GM21825 (cell line): Measurements from ENCODE around the gene FNBP1.
"Not testable (repeated sequence)": the region's sequence is repeated elsewhere in the genome, so short reads cannot be mapped to it uniquely, and the experiment has no call there.

Experiments used
- ATAC-seq: cut with Tn5 transposase; IDR thresholded peaks from one replicate; pipeline ENCODE4 v1.9.1; 2021; ENCODE audit warnings: mild to moderate bottlenecking, moderate library complexity; ENCODE audit not compliant: unreplicated experiment

The FNBP1 gene

DNA sequence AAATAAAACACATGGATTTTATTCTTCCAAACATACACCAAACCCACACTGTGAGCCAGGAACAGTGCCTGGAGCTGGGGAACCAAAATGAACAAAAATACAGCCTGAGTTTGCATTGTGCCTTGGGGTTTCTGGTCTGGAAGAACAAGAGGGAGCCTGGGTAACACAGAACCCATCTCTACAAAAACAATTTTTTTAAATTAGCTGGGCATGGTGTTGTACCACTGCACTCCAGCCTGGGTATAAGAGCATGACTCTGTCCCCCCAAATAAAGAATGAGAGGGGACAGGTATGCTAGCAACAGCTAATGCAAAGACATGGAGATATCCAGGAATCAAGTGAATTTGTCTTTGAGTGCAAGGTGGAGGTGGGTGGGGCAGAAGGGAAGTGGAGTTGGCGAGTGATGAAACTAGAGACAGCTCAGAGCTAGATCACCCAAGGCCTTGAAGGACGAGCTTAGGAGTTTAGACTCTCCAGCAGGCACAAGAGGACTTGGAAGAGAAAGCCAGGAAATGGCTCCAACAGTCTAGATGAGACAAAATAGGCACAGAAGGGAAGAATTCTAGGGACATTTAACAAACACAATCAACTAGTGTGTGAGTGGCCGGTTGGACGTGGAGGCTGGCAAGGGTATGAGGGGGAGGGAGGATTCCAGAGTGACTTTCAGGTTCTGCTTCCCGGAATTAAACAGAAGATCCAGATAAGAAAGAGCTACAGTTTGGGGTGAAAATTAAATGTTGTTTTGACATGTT, 47.4 kb downstream of the FNBP1 start:
- ATAC-seq = peak; percentile 24

DNA sequence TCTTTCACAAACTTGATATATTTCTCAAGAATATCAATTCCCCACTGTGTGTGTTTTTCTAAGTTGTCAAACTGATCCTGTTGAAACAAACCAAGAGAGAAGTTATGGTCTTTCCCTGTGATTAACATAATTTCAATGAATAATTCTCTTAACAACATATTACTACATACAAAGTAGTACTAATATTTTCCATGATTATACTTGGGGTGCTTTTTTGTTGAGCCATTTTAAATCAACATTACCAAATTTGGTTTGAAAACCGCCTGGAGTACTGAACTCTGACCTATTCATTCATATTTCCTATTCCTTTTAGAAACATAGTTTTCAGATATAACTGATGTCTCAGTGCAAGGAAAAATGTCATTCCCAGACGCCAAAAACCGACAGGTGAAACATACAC, 48.1 kb downstream of the FNBP1 start:
- ATAC-seq = no peak

DNA sequence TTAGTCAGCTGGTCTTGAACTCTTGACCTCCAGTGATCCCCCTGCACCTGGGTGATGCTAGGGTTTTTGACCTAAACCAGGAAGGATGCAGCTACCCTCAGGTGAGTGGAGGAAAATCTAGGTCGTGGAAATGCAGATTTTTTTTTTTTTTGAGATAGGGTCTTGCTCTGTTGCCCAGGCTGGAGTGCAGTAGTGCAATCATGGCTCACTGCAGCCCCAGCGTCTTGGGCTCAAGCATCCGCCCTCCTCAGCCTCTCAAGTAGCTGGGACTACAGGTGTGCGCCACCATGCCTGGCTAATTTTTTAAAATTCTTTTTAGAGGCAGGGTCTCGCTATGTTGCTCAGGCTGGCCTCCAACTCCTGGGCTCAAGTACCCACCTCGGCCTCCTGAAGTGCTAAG, 51.9 kb downstream of the FNBP1 start:
- not testable (repeated sequence) for ATAC-seq

DNA sequence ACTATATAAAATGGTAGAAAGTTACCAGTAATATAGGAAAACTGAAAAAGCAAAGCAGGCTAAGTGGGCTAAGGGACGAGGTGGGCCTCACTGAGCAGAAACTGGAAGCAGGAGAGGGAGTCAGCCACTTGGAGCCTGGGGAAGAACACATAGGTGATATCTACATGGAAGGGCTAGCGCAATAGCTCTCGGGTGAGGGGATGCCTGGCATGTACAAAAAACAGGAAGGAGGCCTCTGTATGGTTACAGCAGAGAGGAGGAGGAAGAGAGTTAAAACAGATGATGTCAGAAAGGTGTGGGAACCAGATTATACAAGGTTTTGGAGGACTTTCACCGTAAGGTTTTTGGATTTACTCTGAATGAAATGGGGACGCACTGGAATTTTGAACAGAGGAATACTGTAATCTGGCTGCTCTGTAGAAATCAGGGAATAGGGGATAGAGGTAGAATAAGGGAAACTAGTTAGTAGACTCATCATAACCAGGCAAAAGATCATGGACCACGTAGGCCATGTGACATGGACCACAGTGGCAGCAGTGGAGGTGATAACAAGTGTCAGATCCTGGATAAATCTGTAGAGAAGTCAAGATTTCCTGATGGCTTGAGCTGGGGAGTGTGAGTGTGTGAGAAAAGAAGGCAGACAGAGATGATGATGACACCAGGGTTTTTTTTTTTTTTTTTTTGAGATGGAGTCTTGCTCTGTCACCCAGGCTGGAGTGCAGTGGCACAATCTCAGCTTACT, 52.5 kb downstream of the FNBP1 start:
- ATAC-seq = no peak

DNA sequence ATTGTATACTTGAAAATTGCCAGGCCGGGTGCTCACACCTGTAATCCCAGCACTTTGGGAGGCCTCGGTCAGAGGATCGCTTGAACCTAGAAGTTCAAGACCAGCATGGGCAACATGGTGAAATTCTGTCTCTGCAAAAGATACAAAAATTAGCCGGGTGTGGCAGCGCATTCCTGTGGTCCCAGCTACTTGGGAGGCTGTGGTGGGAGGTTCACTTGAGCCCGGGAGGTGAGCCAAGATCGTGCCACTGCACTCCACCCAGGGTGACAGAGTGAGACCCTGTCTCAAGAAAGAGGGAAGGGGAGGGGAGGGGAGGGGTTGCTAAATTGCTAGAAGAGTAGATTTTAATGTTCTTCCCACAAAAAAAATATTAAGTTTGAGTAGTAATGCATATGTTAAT, 53.2 kb downstream of the FNBP1 start:
- no peak for ATAC-seq

DNA sequence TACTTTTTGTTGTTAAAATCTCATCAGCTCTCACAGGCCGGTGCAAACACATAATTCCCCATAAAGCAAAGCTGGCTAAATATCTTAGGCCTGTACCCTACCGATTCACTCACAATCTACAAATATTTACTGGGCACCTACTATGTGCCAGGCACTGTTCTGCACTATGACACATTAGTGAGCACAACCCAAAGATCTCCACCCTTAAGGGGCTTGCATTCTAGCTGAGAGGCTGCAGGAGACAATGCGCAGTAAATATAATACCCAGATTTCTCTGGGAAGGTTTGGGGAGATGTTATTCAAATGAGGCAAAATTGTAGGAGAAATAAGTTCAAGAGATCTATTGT, 53.7 kb downstream of the FNBP1 start:
- ATAC-seq = no peak

DNA sequence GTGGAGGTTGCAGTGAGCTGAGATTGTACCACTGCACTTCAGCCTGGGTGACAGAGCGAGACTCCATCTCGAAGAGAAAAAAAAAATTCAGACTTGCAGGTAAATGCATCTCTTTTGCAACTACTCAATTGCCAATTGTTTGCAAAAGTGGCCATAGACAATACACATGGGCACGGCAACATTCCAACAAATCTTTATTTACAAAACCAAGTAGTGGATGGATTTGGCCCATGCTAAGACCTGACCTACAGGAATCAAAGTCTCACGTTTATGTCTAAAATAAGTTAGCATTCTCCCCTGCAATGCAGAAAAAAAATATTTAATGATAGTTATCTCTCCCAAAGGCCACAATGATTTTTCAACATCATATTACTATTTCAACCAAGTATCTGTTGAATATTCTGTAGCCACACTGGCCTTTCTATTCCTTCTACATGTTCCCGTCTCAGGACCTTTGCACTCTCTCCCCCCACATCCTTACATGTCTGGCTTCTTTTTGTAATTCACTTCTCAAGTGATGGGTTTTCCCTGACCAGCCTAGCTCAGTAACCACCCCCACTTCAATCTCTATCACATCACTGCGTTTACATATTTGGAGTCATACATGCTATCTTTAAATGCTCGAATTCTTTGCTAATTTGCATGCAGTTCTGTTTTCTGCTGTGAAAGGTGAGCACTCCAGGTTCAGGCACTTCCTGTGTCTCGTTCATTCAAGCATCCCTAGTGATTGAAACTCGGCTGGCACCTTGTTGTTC, 54.2 kb downstream of the FNBP1 start:
- ATAC-seq = peak; percentile 61

DNA sequence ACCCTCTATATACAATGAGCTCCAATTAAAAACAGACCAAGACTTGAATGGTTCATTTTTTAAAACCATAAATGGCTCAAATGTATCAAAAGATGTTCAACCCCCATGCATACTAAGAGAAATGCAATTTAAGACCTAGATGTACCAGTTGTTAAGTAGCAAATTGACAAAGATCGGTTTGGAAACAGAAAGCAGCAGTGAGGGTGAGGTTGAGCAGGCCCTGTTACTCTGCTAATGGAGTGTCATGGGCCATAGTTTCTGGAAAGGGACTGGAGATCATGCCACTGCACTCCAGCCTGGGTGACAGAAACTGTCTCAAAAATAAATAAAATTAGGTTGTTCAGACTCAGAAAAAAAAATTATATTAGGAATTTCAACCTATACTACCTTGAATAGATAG, 55.0 kb downstream of the FNBP1 start:
- no peak for ATAC-seq

DNA sequence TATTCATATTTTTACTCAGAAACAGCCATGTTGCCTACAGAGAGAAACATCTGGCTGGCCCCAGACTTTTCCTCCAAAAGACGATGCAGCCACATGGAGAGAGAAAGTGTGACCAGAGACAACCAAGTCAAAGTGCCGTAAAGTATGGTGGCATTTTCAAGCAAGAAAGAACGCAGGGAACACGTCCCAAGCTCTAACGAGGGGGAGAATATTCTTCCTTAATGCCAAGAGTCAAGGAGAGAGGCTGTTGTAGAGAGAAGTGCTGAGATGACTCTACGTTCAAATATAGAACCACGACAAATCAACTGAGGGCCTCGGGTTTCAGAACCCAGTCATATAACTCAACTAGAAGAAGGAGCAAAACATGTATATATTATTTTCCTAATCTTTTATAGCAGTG, 55.9 kb downstream of the FNBP1 start:
- ATAC-seq = no peak

DNA sequence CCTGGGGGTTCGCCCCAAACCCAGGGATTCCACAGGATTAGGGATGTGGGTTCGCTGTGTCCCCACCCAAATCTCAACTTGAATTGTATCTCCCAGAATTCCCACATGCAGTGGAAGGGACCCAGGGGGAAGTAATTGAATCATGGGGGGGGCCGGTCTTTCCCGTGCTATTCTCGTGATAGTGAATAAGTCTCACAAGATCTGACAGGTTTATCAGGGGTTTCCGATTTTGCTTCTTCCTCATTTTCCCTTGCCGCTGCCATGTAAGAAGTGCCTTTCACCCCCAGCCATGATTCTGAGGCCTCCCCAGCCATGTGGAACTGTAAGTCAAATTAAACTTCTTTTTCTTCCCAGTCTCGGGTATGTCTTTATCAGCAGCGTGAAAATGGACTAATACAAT, 58.4 kb downstream of the FNBP1 start:
- not testable (repeated sequence) for ATAC-seq

DNA sequence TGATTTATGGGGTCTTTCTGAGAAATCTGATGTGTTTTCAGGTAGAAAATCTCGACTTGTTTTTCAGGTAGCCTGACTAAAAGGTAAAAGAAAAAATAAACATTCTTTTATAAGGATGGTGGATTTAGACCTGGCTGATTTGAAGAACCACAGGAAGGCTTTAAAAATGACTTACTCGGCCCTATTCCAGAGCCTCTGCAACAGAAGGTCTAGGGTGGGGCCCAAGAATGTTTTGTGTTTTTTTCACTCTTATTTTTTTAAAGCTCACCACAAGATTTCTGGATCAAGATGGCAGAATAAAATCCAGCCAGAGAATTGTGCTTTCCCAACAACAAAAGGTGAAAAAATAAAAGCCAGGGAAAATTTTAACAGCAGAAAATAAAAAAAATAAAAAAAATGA, 59.1 kb downstream of the FNBP1 start:
- no peak for ATAC-seq

DNA sequence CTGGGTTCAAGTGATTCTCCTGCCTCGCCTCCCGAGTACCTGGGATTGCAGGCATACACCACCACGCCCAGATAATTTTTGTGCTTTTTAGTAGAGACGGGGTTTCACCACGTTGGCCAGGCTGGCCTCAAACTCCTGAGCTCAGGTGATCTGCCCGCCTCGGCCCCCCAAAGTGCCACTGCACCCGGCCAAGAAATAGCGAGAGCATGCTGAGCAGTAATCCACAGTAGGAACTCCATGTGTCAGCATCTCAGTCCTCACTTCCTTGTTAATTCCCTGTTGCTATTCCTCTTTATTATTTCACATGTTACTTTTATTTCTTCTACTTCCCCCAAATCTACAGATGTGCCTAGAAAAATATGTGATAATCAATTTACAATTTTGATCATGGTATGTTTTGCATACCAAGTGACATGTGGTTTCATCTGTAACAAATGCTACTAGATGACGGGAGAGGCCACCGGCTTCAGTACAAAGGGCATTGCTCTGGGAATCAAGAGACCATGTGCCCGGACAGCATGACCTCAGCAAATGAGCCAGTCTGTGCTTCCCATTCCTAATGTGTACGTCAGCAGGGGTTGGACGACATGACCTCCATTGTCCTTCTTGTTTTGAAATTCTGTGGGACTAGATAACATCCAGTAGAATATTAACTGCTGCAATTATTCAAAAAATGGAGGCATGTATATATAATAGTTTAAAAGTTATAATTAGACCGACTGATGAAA, 61.6 kb downstream of the FNBP1 start:
- no peak for ATAC-seq

DNA sequence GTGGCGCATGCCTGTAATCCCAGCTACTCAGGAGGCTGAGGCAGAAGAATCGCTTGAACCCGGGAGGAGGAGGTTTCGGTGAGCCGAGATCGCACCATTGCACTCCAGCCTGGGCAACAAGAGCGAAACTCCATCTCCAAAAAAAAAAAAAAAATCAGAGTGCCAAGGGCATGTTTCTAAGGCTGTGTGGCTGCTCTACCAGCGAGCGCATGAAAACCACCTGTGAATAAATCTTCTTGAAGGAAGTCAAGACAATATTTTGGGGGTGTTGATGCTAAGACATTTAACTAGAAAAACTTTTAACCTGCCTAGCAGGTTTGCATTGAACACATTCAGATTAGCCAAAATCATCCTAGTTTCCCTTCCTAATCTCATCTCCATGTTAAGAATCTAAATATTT, 62.8 kb downstream of the FNBP1 start:
- not testable (repeated sequence) for ATAC-seq

DNA sequence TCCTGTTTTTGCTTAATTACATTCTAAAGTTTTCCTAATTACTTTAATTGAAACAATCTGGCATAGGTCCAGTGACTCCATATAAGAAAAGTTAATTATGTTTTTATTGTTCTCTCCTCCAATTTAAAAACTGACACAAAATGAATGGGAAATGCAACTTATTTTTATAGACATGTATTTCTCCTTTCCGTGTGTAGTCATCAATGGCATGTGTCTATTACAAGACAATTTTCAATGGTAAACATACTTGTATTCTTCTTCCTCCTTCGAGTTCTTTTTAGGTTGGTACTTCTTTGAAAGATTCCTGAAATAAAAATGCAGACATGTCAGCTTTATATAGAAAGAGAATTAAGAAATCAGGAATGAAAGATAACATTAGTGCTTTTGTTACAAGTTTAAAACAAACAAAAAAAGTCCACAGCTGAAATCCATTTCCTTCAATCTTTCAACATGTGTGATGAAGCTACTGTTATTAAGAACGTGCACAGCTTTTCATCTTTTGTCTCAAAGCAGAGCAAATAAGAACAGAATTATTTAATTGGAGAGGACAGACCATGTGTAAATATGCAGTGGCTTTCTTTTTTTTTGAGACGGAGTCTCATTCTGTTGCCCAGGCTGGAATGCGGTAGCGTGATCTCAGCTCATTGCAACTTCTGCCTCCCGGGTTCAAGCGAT, 63.8 kb downstream of the FNBP1 start:
- no peak for ATAC-seq

DNA sequence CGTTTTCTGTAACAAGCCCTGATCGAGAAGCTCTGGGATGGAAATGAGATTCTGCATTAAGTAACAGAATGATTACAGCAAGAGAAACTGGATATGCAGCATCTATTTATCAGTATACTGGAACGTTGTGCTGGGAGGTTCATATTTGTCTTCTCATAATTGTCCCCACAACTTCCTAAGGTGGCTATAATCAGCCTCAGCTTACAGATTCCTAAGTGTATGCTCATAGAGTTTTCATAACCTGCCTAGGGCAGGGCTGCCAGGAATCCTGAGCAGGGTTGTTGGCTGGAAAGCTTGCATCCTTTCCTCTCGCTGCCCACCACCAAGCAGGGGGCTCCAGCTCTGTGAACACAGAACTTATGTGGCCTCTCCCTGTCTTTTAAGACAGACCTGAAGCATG, 70.2 kb downstream of the FNBP1 start:
- no peak for ATAC-seq

DNA sequence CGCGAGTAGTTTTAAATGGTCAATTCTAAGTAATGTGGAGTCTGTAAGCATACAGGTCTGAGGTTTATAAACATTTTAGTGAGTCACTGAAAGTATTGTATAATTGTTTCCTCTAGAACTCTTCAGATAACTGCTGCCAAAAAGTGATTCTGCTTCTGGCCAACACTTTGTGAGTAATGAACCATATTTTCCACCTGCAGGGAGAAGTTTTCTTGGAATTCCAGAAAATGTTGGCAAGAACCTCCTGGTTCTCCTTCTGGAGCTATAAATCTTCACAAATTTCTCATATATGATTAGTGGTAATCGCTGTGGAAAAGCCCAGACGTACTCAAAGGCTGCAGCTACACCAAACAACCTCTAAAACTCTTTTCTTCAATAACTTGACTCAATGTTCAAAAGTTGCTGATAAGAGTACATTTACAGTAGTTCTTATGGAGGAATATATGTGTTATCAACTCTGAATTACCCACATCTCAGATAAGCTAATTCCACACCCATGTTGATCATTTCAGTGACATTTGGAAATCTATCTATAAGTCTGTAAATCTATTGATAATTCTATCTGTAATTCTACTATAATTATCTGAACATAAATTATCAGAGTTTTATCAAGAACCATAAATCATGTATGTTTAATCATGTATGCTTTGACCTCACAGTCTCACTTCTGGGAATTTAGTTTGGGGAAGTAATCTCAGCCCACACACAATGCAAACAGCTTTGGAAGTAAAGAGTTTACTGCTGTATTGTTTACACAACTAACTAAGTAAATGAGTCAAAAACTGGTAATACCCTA, 74.1 kb downstream of the FNBP1 start:
- ATAC-seq = no peak

DNA sequence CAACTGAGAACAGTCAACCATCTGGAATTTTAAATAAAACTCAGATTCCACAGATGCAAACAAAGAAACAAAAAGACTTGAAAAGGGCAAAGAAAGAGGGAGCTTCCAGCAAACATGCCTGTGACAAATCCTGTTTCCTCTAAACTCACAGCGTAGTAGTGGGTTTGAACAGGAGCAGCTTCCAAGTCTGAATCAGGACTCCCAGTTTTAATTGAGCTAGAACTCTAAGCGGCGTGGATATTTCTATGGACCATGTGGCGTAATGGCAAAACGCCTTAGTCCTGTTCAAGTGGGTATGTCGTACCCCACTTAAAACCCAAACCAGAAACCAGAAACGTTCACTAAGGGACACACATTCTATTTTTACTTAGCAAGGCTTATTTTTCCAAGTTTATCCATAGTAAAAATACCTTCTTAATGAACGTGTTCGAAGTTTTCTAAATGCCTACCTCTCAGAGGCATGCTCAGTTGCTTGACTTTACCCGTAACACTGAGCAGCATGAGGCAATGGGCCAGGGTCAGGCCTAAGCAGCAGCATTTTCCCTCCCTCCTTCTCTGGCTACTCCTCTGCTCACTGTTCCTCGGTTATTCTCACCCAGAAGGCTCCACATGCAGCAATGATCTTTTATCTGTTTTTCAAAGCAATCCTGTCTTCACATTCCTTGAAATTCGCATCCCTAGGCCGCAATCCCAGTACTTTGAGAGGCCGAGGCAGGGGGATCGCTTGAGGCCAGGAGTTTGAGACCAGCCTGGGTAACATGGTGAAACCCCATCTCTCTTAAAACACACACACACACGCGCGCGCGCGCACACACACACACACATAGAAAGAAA, 77.9 kb downstream of the FNBP1 start:
- no peak for ATAC-seq

DNA sequence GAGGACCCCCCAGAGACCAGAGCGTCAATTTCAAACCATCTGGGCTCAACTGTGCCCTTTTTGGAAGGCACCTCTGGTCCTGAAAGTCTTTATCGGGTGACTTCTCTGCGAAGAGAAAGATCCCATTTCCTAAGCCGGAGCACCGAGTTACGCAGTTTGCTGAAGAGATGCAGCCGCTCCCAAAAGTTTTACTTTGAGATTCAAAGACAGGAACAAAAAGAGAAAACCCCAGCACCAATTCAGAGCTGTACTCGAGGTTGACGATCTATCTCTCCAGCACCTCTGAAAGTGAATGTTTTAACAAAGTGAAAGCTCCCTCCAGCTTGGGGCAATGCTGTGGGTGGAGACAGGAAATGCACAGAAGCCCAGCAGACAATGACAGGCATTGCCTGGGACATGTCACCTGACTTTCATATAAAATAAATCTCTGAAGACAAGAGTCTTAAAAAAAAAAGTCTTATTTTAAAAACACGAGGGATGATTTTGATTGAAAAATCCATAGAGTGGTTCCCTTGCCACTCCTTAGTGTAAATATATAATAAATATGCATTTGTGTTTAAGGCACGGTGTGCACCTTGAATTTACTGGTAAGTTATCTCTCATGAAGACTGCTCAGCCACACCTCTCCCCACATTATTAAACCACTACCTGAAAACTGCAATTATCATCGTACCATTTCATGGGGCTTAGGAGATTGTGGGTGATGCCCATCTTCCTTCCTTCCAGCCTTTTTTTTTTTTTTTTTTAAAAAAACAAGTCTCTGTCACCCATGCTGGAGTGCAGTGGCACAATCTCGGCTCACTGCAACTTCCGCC, 79.9 kb downstream of the FNBP1 start:
- ATAC-seq = peak; percentile 71
